GM18498 (cell line): Measurements from ENCODE around the gene TMEM132D.
"Not testable (repeated sequence)": the region's sequence is repeated elsewhere in the genome, so short reads cannot be mapped to it uniquely, and the experiment has no call there.

Experiments used
- ATAC-seq: cut with Tn5 transposase; IDR thresholded peaks from one replicate; pipeline ENCODE4 v1.9.1; 2021; ENCODE audit warnings: mild to moderate bottlenecking, moderate library complexity; ENCODE audit not compliant: unreplicated experiment

The TMEM132D gene

GRCh38 chr12:129903956-129904829, at the start of gene TMEM132D:
TMEM132D (minus strand) TSS chr12:129904025.
- no peak for ATAC-seq

GRCh38 chr12:129949651-129950050, 45.8 kb upstream of the TMEM132D start:
- no peak for ATAC-seq

GRCh38 chr12:129941618-129942017, 37.8 kb upstream of the TMEM132D start:
- ATAC-seq: no peak

- no peak for ATAC-seq
Observed at GRCh38 chr12:129938089-129938488, 34.3 kb upstream of the TMEM132D start.

- no peak for ATAC-seq
Observed at GRCh38 chr12:129937426-129937825, 33.6 kb upstream of the TMEM132D start.

GRCh38 chr12:129928643-129929042, 24.8 kb upstream of the TMEM132D start:
- no peak for ATAC-seq

GRCh38 chr12:129927316-129927900, 23.6 kb upstream of the TMEM132D start:
- no peak for ATAC-seq

- no peak for ATAC-seq
Observed at GRCh38 chr12:129911428-129912049, 7.7 kb upstream of the TMEM132D start.

GRCh38 chr12:129909051-129910020, 5.5 kb upstream of the TMEM132D start:
- ATAC-seq: no peak

GRCh38 chr12:129903092-129903945, 506 bp downstream of the TMEM132D start:
- ATAC-seq: no peak

GRCh38 chr12:129902371-129903091, 1.3 kb downstream of the TMEM132D start:
- no peak for ATAC-seq

- ATAC-seq: no peak
Observed at GRCh38 chr12:129901254-129901653, 2.6 kb downstream of the TMEM132D start.

GRCh38 chr12:129900306-129900705, 3.5 kb downstream of the TMEM132D start:
- no peak for ATAC-seq

GRCh38 chr12:129899045-129899444, 4.8 kb downstream of the TMEM132D start:
- ATAC-seq: not testable (repeated sequence)

GRCh38 chr12:129893691-129894090, 10.1 kb downstream of the TMEM132D start:
- ATAC-seq: no peak

- ATAC-seq: no peak
Observed at GRCh38 chr12:129887101-129887500, 16.7 kb downstream of the TMEM132D start.

GRCh38 chr12:129886541-129886940, 17.3 kb downstream of the TMEM132D start:
- no peak for ATAC-seq

- no peak for ATAC-seq
Observed at GRCh38 chr12:129885287-129885686, 18.5 kb downstream of the TMEM132D start.

GRCh38 chr12:129877411-129877810, 26.4 kb downstream of the TMEM132D start:
- ATAC-seq: no peak
